Aorta (tissue), 5 donors: ENCODE measurements around the gene FHIT. TPM values are rescaled to one million over a fixed set of nuclear protein-coding genes. Genes with fewer than 3 reads are reported as not detected.

ENCODE experiments used
- ATAC-seq: fragments of 200-7000 bp; cut with Tn5 transposase; one replicate; pipeline ENCODE4 v1.9.1; 2022; ENCODE audit warnings: moderate library complexity; ENCODE audit not compliant: low FRiP score
- DNase-seq, 2 donors: peaks; one replicate each; pipeline ENCODE4 v3.0.0-alpha.2; 2020
- H3K27ac ChIP-seq, 2 donors: one replicate each; pipeline ENCODE4 v1.5.1; 2013; ENCODE audit warnings: low read length in 2 of 2, mild to moderate bottlenecking in 2 of 2, moderate library complexity in 2 of 2, control low read depth in 1 of 2, inconsistent platforms in 1 of 2, low read depth in 1 of 2
- H3K27me3 ChIP-seq, 2 donors: one replicate each; pipeline ENCODE4 v1.6.1; 2013; ENCODE audit warnings: control low read depth in 1 of 2, low read length in 1 of 2, mild to moderate bottlenecking in 1 of 2, moderate library complexity in 1 of 2; ENCODE audit not compliant: insufficient read depth in 2 of 2, control insufficient read depth in 1 of 2
- H3K36me3 ChIP-seq, 2 donors: one replicate each; pipeline ENCODE4 v1.6.1; 2013; ENCODE audit warnings: control low read depth in 1 of 2, low read length in 1 of 2, mild to moderate bottlenecking in 1 of 2; ENCODE audit not compliant: insufficient read depth in 2 of 2, control insufficient read depth in 1 of 2
- H3K4me1 ChIP-seq, 2 donors: one replicate each; pipeline ENCODE4 v1.6.1; 2013; ENCODE audit warnings: low read length in 2 of 2, control low read depth in 1 of 2, mild to moderate bottlenecking in 1 of 2, moderate library complexity in 1 of 2; ENCODE audit not compliant: insufficient read depth in 2 of 2, control insufficient read depth in 1 of 2
- H3K4me3 ChIP-seq, 2 donors: one replicate each; pipeline ENCODE4 v1.5.1; 2013; ENCODE audit warnings: low read length in 2 of 2, control low read depth in 1 of 2, mild to moderate bottlenecking in 1 of 2
- H3K9me3 ChIP-seq: one replicate; pipeline ENCODE4 v1.6.1; 2013; ENCODE audit warnings: mild to moderate bottlenecking, low read length; ENCODE audit not compliant: control insufficient read depth
- WGBS, 2 donors: extraction: QIAGEN DNeasy Blood & Tissue Kit; methylation state at CpG; one replicate each; pipeline ENCODE4 v1.1.7; 2013; 5-methylcytosine and 5-hydroxymethylcytosine counted together
- intact Hi-C, 2 donors: fragments of 100-400 bp; cut with DNase I; formaldehyde crosslinking; loops; one replicate each; pipeline versions ENCODE4 v1.14.2 to v1.15.0; 2022
- polyA plus RNA-seq, 2 donors: library from polyadenylated mRNA; stranded (reverse); fragments of 200-250 nt; gene quantifications; one replicate each; pipeline ENCODE4 v1.2.3, GENCODE V29; 2013
- total RNA-seq, 2 donors: library from RNA; stranded (reverse); fragmentation: NEBNext Ultra II Directional; extraction: Animal tissue kit (Norgen Biotek cat#: 25700); gene quantifications; one replicate each; pipeline ENCODE4 v1.2.1, GENCODE V29; 2021
- donor health status: healthy with polysubstance abuse.
- donor health status: Bipolar disorder and iron deficiency.
- donor health status: DM: no; HTN: no; CAD: no.
- donor health status: DM: no; HTN: no; CAD: no.
- donor health status: DM: yes; HTN: yes; CAD: no.

FHIT gene
- total and polyA plus RNA-seq, 4 donors: 1.1 to 9.2 (median 3.0) TPM

DNA sequence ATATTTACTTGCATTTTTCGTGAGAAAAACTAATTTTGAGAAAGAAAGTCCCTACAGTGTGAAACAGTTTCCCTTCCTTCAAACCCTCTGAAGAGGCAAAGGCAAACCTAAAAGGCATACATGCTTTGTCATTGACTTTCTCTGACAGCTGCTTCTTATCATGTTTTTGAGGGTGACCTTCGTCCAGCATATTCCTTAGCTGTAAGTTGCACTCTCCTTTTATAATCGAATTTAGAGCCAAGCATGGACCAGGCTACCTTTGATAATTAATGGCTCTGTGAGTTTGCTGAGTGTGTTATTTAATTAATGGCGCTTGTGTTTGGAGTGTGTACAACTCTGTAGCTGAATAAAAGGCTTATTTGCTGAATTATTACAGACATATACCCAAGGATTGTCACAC, 1517.2 kb downstream of the FHIT start:
- no peak for ATAC-seq
- 54 to 75% methylated on average over 4 of the region's 4 CpGs for WGBS, 2 donors
- Histone ChIP-seq H3K27me3 (no peaks in the 10 kb centered on the region), H3K27ac (no peak overlapping the region), H3K36me3 (no peaks in the 10 kb centered on the region), H3K9me3 (no peaks in the 10 kb centered on the region), H3K4me1 (peaks cover 0 to 2% of the 10 kb centered on the region in 2 donors), H3K4me3 (no peak overlapping the region)
- no peak for DNase-seq
- intact Hi-C loops: no loop called here

DNA sequence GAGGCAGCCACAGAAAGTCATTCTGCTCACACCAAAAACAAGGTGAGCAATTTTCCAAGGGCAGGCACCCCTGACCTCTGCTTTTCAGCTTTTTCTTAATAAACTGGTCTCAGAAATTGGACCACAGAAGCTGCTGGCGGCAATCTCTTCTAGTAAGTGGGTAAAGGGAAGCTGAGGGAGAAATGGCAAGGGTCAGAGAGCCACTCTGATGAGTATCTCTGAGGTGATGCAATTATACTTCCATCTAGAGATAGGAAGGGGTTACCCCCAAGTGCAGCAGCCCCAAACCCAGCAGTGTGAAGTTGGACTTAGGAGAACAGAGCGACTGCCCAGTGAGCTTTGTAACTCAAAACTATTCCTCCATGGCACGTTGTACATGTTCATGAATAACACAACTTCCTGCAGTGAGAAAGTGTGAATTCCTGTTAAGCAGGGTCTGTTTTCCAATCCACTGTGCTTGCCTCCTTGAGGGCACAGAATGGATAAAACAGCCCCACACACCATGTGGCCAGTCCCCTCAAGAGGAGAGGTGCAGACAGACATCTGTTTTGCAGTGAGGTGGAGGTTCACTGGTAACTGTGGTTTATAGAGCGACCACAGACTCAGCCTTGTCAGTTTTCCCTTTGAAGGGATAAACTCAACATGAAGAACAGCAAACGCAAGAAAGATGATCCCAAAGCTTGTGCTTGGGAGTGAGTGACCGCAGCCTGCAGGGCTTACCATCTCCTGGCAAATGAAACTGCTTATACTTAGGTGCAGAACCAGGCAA, 1518.0 kb downstream of the FHIT start:
- no peak for DNase-seq
- Histone ChIP-seq H3K27me3 (no peaks in the 10 kb centered on the region), H3K9me3 (no peaks in the 10 kb centered on the region), H3K4me1 (peaks cover 0 to 2% of the 10 kb centered on the region in 2 donors), H3K27ac (no peak overlapping the region), H3K36me3 (no peaks in the 10 kb centered on the region), H3K4me3 (no peak overlapping the region)
- intact Hi-C loops: no loop called here
- no peak for ATAC-seq
- 72 to 81% methylated on average over 6 of the region's 6 CpGs for WGBS, 2 donors

- intact Hi-C loops: no loop called here
- 84 to 88% methylated on average over 5 of the region's 5 CpGs for WGBS, 2 donors
- Histone ChIP-seq H3K27me3 (no peaks in the 10 kb centered on the region), H3K4me1 (peaks cover 0 to 2% of the 10 kb centered on the region in 2 donors), H3K4me3 (no peak overlapping the region), H3K9me3 (no peaks in the 10 kb centered on the region), H3K27ac (no peak overlapping the region), H3K36me3 (no peaks in the 10 kb centered on the region)
- ATAC-seq (no peak), DNase-seq (no peak)
Observed at GRCh38 chr3:59731943-59732342, 1519.3 kb downstream of the FHIT start.

DNA sequence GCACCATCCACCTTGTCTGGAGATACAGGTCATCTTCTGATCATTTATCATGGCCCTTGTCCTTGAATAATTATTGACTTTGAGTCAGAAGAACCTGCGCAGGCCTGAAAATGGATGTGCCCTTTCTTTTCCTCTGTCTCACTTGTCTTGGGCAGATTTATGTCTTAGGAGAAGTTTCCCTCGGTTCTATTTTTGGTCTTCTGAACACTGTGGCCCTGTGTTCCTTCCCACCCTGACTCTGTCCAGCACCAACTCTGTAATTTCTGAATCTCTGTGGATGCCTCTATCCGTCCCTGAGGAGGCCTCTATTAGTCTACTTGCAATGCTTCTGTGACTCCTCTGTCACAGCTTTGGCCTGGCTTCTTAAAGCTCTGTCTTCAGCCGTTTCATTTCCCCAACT, 1520.7 kb downstream of the FHIT start:
- DNase-seq: no peak
- no peak for ATAC-seq
- Histone ChIP-seq H3K36me3 (no peaks in the 10 kb centered on the region), H3K9me3 (no peaks in the 10 kb centered on the region), H3K4me3 (no peak overlapping the region), H3K4me1 (peaks cover 0 to 2% of the 10 kb centered on the region in 2 donors), H3K27ac (no peak overlapping the region), H3K27me3 (no peaks in the 10 kb centered on the region)
- 34 to 51% methylated on average over 4 of the region's 4 CpGs for whole genome bisulfite sequencing, 2 donors
- intact Hi-C loops: no loop called here

DNA sequence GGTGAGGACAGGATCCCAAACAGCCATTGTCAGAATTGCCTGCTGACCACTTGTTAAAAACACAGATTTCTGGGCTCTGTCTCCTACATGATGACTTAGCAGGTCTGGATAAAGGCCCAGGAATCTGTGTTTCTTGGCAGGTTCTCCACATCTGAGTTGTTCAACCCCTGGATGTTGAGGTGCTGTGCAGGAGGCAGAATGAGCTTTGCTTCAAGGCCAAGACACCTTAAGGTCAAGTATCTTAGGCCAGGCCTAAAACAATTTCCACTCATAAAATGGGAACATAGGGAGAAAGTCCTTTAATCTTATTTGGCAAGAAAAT, 1522.7 kb downstream of the FHIT start:
- ATAC-seq: no peak
- Histone ChIP-seq H3K27me3 (no peaks in the 10 kb centered on the region), H3K4me1 (no peaks in the 10 kb centered on the region), H3K4me3 (no peak overlapping the region), H3K27ac (no peak overlapping the region), H3K36me3 (no peaks in the 10 kb centered on the region), H3K9me3 (peaks cover 2% of the 10 kb centered on the region)
- intact Hi-C loops: no loop called here
- DNase-seq: no peak

GRCh38 chr3:59727902-59728586, 1523.2 kb downstream of the FHIT start:
- H3K27me3 ChIP-seq: no peaks in the 10 kb centered on the region
- peaks cover 2% of the 10 kb centered on the region for H3K9me3 ChIP-seq
- H3K4me1 ChIP-seq: no peaks in the 10 kb centered on the region
- WGBS, 2 donors: 80 to 81% methylated on average over 4 of the region's 4 CpGs
- H3K27ac ChIP-seq: no peak overlapping the region
- H3K4me3 ChIP-seq: no peak overlapping the region
- no peak for DNase-seq
- intact Hi-C loops: no loop called here
- H3K36me3 ChIP-seq: no peaks in the 10 kb centered on the region
- no peak for ATAC-seq

DNA sequence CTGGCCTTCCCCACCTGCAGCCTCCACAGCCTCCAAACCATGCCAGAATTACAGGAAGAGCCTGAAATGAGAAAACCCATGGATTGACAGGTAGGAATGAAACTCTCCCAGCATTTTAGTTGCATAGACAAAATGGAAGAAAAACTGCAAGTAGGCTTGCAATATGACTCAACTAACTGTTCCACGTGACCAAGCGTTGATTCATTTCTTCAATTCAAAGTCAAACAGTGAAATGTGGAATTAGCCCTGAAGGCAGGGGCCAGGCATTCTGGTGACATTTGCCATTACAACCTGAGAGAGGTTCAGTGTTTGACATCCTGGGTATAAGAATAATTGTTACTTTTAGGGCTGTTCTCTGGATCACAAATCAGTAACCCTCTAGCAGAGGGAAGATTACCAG, 1525.0 kb downstream of the FHIT start:
- intact Hi-C loops: no loop called here
- Histone ChIP-seq H3K9me3 (peaks cover 2% of the 10 kb centered on the region), H3K4me1 (no peaks in the 10 kb centered on the region), H3K27ac (no peak overlapping the region), H3K36me3 (no peaks in the 10 kb centered on the region), H3K4me3 (no peak overlapping the region), H3K27me3 (no peaks in the 10 kb centered on the region)
- DNase-seq (no peak), ATAC-seq (no peak)
- 94% methylated on average over 2 of the region's 2 CpGs for WGBS, 2 donors

- intact Hi-C loops: no loop called here
- no peak overlapping the region for H3K27ac ChIP-seq
- ATAC-seq: no peak
- no peak for DNase-seq
- H3K4me3 ChIP-seq: no peak overlapping the region
- peaks cover 3% of the 10 kb centered on the region for H3K9me3 ChIP-seq
- H3K27me3 ChIP-seq: no peaks in the 10 kb centered on the region
- H3K36me3 ChIP-seq: no peaks in the 10 kb centered on the region
- no peaks in the 10 kb centered on the region for H3K4me1 ChIP-seq
- WGBS, 2 donors: 43 to 59% methylated on average over 1 of the region's 1 CpG
Observed at GRCh38 chr3:59717679-59718205, 1533.5 kb downstream of the FHIT start.

- Histone ChIP-seq H3K27ac (no peak overlapping the region), H3K4me3 (no peak overlapping the region), H3K9me3 (peaks cover 3% of the 10 kb centered on the region), H3K36me3 (no peaks in the 10 kb centered on the region), H3K27me3 (no peaks in the 10 kb centered on the region), H3K4me1 (no peaks in the 10 kb centered on the region)
- ATAC-seq (no peak), DNase-seq (no peak)
- 90 to 95% methylated on average over 1 of the region's 1 CpG for WGBS, 2 donors
- intact Hi-C loops: no loop called here
Observed at GRCh38 chr3:59714066-59714465, 1537.2 kb downstream of the FHIT start.
